ENCODE results near the gene ATF3.

Gene ATF3

DNA sequence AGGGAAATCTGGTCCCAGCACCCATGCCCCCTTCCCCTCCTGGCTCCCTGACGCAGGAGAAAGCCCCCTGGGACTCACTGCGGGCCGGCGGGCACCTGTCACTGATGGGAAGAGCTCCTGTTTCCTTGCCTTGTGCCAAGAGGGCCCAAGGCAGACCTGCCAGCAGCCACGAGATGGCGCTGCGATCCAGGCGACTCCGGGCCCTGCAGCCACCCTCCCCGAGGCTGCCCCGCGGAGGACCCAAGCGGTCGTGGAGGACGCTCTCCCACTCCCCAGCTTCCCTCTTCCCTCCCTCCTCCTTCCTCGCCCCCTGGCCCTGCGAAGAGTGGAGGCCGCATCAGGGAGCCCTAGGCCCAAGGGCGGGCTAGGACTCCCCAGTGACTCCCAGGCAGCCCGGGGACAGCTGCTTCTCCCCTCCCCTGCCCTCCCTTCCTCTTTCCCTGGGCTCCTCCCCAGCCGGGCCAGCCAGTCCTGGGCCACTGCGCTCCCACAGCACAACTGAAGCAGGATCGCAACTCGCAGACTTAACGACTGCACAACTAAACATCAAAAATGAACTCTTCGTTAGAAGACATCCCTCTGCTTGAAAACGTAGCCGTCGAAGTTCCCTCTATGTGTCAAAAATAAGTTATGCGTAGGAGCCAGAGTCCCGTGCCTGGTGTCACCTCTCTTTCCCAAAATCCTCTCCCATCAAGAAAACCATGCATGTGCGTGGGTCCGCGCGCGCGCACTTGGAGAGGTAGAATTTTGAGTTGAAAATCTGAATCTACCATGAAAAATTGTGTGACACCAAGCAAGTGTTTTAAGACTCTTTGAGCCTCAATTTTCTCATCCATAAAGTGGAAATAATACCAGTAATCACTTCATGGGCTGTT is 56.9 kb downstream of the ATF3 start (continued):
- TF ChIP-seq BCL11A (tag by site-specific recombination; IDR thresholded peaks at IDR 0.05; ENCODE audit: low read depth) (no peak), GLI4 (tag by site-specific recombination; IDR thresholded peaks at IDR 0.05) (no peak), ZFP69B (tag by site-specific recombination; IDR thresholded peaks at IDR 0.05) (peak; percentile 60; the same call in 1 of the 2 replicates), ZNF626 (tag by site-specific recombination; IDR thresholded peaks at IDR 0.05) (no peak), SCRT2 (tag by site-specific recombination; IDR thresholded peaks at IDR 0.05) (peak; percentile 68), ZNF521 (tag by site-specific recombination; IDR thresholded peaks at IDR 0.05) (no peak), ZXDB (tag by site-specific recombination; IDR thresholded peaks at IDR 0.05) (peak; percentile 88), ZNF510 (tag by site-specific recombination; IDR thresholded peaks at IDR 0.05; ENCODE audit: insufficient replicate concordance) (no peak), ZNF335 (tag by site-specific recombination; conservative IDR thresholded peaks at IDR 0.05) (peak; percentile 100), ZNF501 (tag by site-specific recombination; IDR thresholded peaks at IDR 0.05) (peak; percentile 97), ZNF146 (tag by site-specific recombination; IDR thresholded peaks at IDR 0.05) (no peak), ZNF610 (tag by site-specific recombination; IDR thresholded peaks at IDR 0.05; ENCODE audit: borderline replicate concordance) (peak; percentile 63; the same call in 1 of the 2 replicates), ZEB2 (tag by site-specific recombination; IDR thresholded peaks at IDR 0.05) (peak; percentile 74), ZNF366 (tag by site-specific recombination; conservative IDR thresholded peaks at IDR 0.05) (peak; percentile 96), GLIS2 (tag by site-specific recombination; IDR thresholded peaks at IDR 0.05) (peak; percentile 100), ZSCAN16 (tag by site-specific recombination; IDR thresholded peaks at IDR 0.05) (no peak), SCRT1 (tag by site-specific recombination; IDR thresholded peaks at IDR 0.05; ENCODE audit: borderline replicate concordance) (peak; percentile 31; the same call in 1 of the 2 replicates), ZNF202 (tag by site-specific recombination; IDR thresholded peaks at IDR 0.05; ENCODE audit: borderline replicate concordance) (peak; percentile 10; the same call in 1 of the 2 replicates), ZBTB17 (tag by site-specific recombination; IDR thresholded peaks at IDR 0.05) (peak; percentile 86), HOXA7 (CRISPR knock-in tag; IDR thresholded peaks at IDR 0.05; ENCODE audit: borderline replicate concordance) (no peak), MZF1 (tag by site-specific recombination; IDR thresholded peaks at IDR 0.05; ENCODE audit: borderline replicate concordance) (peak; percentile 57; the same call in 1 of the 2 replicates)
- TF ChIP-seq, protein P1, sequence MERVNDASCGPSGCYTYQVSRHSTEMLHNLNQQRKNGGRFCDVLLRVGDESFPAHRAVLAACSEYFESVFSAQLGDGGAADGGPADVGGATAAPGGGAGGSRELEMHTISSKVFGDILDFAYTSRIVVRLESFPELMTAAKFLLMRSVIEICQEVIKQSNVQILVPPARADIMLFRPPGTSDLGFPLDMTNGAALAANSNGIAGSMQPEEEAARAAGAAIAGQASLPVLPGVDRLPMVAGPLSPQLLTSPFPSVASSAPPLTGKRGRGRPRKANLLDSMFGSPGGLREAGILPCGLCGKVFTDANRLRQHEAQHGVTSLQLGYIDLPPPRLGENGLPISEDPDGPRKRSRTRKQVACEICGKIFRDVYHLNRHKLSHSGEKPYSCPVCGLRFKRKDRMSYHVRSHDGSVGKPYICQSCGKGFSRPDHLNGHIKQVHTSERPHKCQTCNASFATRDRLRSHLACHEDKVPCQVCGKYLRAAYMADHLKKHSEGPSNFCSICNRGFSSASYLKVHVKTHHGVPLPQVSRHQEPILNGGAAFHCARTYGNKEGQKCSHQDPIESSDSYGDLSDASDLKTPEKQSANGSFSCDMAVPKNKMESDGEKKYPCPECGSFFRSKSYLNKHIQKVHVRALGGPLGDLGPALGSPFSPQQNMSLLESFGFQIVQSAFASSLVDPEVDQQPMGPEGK (tag by site-specific recombination; IDR thresholded peaks at IDR 0.05), result peak; percentile 99
- TF ChIP-seq, protein P2, sequence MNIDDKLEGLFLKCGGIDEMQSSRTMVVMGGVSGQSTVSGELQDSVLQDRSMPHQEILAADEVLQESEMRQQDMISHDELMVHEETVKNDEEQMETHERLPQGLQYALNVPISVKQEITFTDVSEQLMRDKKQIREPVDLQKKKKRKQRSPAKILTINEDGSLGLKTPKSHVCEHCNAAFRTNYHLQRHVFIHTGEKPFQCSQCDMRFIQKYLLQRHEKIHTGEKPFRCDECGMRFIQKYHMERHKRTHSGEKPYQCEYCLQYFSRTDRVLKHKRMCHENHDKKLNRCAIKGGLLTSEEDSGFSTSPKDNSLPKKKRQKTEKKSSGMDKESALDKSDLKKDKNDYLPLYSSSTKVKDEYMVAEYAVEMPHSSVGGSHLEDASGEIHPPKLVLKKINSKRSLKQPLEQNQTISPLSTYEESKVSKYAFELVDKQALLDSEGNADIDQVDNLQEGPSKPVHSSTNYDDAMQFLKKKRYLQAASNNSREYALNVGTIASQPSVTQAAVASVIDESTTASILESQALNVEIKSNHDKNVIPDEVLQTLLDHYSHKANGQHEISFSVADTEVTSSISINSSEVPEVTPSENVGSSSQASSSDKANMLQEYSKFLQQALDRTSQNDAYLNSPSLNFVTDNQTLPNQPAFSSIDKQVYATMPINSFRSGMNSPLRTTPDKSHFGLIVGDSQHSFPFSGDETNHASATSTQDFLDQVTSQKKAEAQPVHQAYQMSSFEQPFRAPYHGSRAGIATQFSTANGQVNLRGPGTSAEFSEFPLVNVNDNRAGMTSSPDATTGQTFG (tag by site-specific recombination; IDR thresholded peaks at IDR 0.05; ENCODE audit: borderline replicate concordance), result no peak
- TF ChIP-seq, protein P3, sequence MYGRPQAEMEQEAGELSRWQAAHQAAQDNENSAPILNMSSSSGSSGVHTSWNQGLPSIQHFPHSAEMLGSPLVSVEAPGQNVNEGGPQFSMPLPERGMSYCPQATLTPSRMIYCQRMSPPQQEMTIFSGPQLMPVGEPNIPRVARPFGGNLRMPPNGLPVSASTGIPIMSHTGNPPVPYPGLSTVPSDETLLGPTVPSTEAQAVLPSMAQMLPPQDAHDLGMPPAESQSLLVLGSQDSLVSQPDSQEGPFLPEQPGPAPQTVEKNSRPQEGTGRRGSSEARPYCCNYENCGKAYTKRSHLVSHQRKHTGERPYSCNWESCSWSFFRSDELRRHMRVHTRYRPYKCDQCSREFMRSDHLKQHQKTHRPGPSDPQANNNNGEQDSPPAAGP (tag by site-specific recombination; IDR thresholded peaks at IDR 0.05), result peak; percentile 83
- TF ChIP-seq, protein P4, sequence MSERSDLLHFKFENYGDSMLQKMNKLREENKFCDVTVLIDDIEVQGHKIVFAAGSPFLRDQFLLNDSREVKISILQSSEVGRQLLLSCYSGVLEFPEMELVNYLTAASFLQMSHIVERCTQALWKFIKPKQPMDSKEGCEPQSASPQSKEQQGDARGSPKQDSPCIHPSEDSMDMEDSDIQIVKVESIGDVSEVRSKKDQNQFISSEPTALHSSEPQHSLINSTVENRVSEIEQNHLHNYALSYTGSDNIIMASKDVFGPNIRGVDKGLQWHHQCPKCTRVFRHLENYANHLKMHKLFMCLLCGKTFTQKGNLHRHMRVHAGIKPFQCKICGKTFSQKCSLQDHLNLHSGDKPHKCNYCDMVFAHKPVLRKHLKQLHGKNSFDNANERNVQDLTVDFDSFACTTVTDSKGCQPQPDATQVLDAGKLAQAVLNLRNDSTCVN (tag by site-specific recombination; optimal IDR thresholded peaks at IDR 0.05), result peak; percentile 39
- TF ChIP-seq, protein P5, sequence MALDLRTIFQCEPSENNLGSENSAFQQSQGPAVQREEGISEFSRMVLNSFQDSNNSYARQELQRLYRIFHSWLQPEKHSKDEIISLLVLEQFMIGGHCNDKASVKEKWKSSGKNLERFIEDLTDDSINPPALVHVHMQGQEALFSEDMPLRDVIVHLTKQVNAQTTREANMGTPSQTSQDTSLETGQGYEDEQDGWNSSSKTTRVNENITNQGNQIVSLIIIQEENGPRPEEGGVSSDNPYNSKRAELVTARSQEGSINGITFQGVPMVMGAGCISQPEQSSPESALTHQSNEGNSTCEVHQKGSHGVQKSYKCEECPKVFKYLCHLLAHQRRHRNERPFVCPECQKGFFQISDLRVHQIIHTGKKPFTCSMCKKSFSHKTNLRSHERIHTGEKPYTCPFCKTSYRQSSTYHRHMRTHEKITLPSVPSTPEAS (tag by site-specific recombination; IDR thresholded peaks at IDR 0.05), result no peak
- TF ChIP-seq, protein P6, sequence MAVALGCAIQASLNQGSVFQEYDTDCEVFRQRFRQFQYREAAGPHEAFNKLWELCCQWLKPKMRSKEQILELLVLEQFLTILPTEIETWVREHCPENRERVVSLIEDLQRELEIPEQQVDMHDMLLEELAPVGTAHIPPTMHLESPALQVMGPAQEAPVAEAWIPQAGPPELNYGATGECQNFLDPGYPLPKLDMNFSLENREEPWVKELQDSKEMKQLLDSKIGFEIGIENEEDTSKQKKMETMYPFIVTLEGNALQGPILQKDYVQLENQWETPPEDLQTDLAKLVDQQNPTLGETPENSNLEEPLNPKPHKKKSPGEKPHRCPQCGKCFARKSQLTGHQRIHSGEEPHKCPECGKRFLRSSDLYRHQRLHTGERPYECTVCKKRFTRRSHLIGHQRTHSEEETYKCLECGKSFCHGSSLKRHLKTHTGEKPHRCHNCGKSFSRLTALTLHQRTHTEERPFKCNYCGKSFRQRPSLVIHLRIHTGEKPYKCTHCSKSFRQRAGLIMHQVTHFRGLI (tag by site-specific recombination; IDR thresholded peaks at IDR 0.05), result no peak

Measured in HEK293 (cell line).